HepG2 (cell line): ENCODE results near the gene TNFAIP1. TPM values are rescaled to one million over a fixed set of nuclear protein-coding genes. Genes with fewer than 3 reads are reported as not detected.
A peak's percentile ranks its signal among the peaks of the same experiment; 100 is the strongest.

ENCODE experiments used
- ATRX ChIP-seq: sonication (generic); formaldehyde crosslinking; IDR thresholded peaks from 2 replicates; pipeline ENCODE4 v1.4.0; 2020; ENCODE audit warnings: missing genetic modification reagents, borderline replicate concordance
- HNRNPLL ChIP-seq: fragments of 200-400 bp; formaldehyde crosslinking; IDR thresholded peaks from 2 replicates; pipeline ENCODE4 v1.6.1; 2017; ENCODE audit warnings: mild to moderate bottlenecking, low read depth, low read length; ENCODE audit not compliant: poor library complexity, severe bottlenecking
- HOXD1 ChIP-seq: sonication (generic); formaldehyde crosslinking; IDR thresholded peaks from 2 replicates; pipeline ENCODE4 v1.5.0; 2020; ENCODE audit warnings: missing genetic modification reagents
- MAZ ChIP-seq, 2 experiments: sonication (generic) in 1 of 2; formaldehyde crosslinking in 1 of 2; IDR thresholded peaks; 2 replicates each; pipeline versions ENCODE4 v1.5.0 to v1.6.1; 2012 to 2020; ENCODE audit warnings: low read depth in 2 of 2, mild to moderate bottlenecking in 2 of 2, borderline replicate concordance in 1 of 2, improper control_type of control experiment in 1 of 2, low read length in 1 of 2, missing genetic modification reagents in 1 of 2, moderate library complexity in 1 of 2
- MBNL3 ChIP-seq: fragments of 250-450 bp; sonication (Bioruptor Pico); conservative IDR thresholded peaks from 2 replicates; pipeline ENCODE4 v1.8.0; 2022; ENCODE audit warnings: mild to moderate bottlenecking, inconsistent platforms
- PHF21A ChIP-seq: sonication (generic); formaldehyde crosslinking; IDR thresholded peaks from 2 replicates; pipeline ENCODE4 v1.5.0; 2020; ENCODE audit warnings: mild to moderate bottlenecking, missing genetic modification reagents
- SIN3B ChIP-seq: fragments of 150-350 bp; IDR thresholded peaks from 2 replicates; pipeline ENCODE4 v1.6.1; 2014; ENCODE audit warnings: low read length
- U2AF1 ChIP-seq: fragments of 200-400 bp; formaldehyde crosslinking; optimal IDR thresholded peaks from 2 replicates; pipeline ENCODE3; 2017; ENCODE audit warnings: mild to moderate bottlenecking, low read depth, low read length
- YY1 ChIP-seq: IDR thresholded peaks from 2 replicates; pipeline ENCODE4 v1.6.1; 2011; ENCODE audit warnings: low read length, low read depth, moderate library complexity, mild to moderate bottlenecking; ENCODE audit not compliant: insufficient read depth, insufficient replicate concordance
- ZNF530 ChIP-seq: sonication (generic); formaldehyde crosslinking; IDR thresholded peaks from 2 replicates; pipeline ENCODE4 v1.5.0; 2020; ENCODE audit warnings: low read depth, mild to moderate bottlenecking, missing genetic modification reagents
- ZNF557 ChIP-seq: sonication (generic); formaldehyde crosslinking; IDR thresholded peaks from 2 replicates; pipeline ENCODE4 v1.4.0; 2020; ENCODE audit warnings: missing genetic modification reagents
- ZSCAN25 ChIP-seq: sonication (generic); formaldehyde crosslinking; IDR thresholded peaks from 2 replicates; pipeline ENCODE4 v1.8.0; 2022; ENCODE audit warnings: mild to moderate bottlenecking, missing genetic modification reagents
- polyA plus RNA-seq, 8 experiments: library from polyadenylated mRNA; depleted of rRNA in 3 of 8; stranded (reverse) in 7 of 8; unstranded in 1 of 8; fragments of >200 nt; fragmentation: Illumina TruSeq in 4 of 8; extraction: Trizol in 4 of 8; gene quantifications; 2 replicates each; pipeline versions ENCODE4 v1.2.1 to v1.2.3, GENCODE V29; 2011 to 2016; ENCODE audit warnings: low read depth in 4 of 8, missing spikeins in 1 of 8, mixed read lengths in 1 of 8; ENCODE audit not compliant: insufficient read depth in 1 of 8
- total RNA-seq, 5 experiments: library from RNA; depleted of rRNA; stranded (reverse); fragments of >200 nt; fragmentation: Illumina TruSeq; extraction: Trizol; gene quantifications; 2 replicates each; pipeline ENCODE4 v1.2.3, GENCODE V29; 2016; ENCODE audit warnings: low read depth in 1 of 5
- TF ChIP-seq, protein P1 (sequence below): sonication (generic); formaldehyde crosslinking; conservative IDR thresholded peaks from 2 replicates; pipeline ENCODE4 v1.4.0; 2020; ENCODE audit warnings: missing genetic modification reagents
- TF ChIP-seq, protein P2 (sequence below), 2 experiments: fragments of 450-650 bp in 1 of 2; sonication (generic) in 1 of 2; formaldehyde crosslinking in 1 of 2; IDR thresholded peaks; 2 replicates each; pipeline versions ENCODE4 v1.6.1 to v1.8.0; 2016 to 2022; ENCODE audit warnings: antibody characterized with exemption in 1 of 2, mild to moderate bottlenecking in 1 of 2, missing genetic modification reagents in 1 of 2
- TF ChIP-seq, protein P3 (sequence below): sonication (generic); formaldehyde crosslinking; IDR thresholded peaks from 2 replicates; pipeline ENCODE4 v1.5.0; 2020; ENCODE audit warnings: missing genetic modification reagents

TNFAIP1 gene
- total and polyA plus RNA-seq, 2 of the 13 experiments (the other 11 are each of a cell fraction or from before 2014, with no cell fraction given) = 17.5 to 40.6 TPM

DNA sequence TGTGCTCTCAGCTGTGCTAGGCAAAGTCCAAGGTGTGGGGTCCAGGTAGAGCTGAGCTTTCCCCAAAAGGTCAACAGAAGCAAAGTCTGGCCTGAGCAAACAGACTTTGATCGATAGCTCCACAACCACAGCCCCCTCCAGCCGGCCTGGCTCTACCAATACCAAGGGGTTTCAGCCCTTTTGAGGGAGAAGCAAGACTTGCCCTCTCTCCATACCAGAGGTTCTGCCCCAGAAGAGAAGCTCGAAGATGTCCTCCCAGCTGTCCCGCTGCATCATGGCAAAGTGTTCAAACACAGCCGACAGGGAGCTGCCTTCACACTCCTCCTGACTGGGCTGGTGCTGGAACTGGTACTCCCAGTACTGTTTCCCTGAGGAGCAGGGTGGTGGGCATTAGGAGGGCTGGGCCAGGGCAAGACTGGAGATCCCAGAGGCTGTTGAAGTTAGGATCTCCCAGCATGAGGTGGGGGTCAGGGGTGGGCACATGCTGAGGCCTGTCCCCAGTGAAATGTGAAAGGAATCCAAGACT, 32.8 kb downstream of the TNFAIP1 start (continued):
- TF ChIP-seq, protein P1, sequence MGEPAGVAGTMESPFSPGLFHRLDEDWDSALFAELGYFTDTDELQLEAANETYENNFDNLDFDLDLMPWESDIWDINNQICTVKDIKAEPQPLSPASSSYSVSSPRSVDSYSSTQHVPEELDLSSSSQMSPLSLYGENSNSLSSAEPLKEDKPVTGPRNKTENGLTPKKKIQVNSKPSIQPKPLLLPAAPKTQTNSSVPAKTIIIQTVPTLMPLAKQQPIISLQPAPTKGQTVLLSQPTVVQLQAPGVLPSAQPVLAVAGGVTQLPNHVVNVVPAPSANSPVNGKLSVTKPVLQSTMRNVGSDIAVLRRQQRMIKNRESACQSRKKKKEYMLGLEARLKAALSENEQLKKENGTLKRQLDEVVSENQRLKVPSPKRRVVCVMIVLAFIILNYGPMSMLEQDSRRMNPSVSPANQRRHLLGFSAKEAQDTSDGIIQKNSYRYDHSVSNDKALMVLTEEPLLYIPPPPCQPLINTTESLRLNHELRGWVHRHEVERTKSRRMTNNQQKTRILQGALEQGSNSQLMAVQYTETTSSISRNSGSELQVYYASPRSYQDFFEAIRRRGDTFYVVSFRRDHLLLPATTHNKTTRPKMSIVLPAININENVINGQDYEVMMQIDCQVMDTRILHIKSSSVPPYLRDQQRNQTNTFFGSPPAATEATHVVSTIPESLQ (CRISPR knock-in tag) = no peak
- TF ChIP-seq MBNL3 (CRISPR knock-in tag) (no peak), HOXD1 (CRISPR knock-in tag) (peak; percentile 99), SIN3B (no peak), MAZ (IDR thresholded peaks at IDR 0.05; ENCODE audit: borderline replicate concordance, low read depth, low read length) (peak; percentile 94), MAZ (CRISPR knock-in tag; IDR thresholded peaks at IDR 0.05; ENCODE audit: low read depth) (peak; percentile 80), ZNF530 (CRISPR knock-in tag) (no peak), ZSCAN25 (CRISPR knock-in tag) (no peak; the same call in 1 of the 2 replicates), PHF21A (CRISPR knock-in tag) (peak; percentile 74; the same call in 1 of the 2 replicates), ATRX (CRISPR knock-in tag) (no peak), ZNF557 (CRISPR knock-in tag) (no peak), U2AF1 (no peak), HNRNPLL (no peak), YY1 (peak; percentile 39)
- TF ChIP-seq, protein P2, sequence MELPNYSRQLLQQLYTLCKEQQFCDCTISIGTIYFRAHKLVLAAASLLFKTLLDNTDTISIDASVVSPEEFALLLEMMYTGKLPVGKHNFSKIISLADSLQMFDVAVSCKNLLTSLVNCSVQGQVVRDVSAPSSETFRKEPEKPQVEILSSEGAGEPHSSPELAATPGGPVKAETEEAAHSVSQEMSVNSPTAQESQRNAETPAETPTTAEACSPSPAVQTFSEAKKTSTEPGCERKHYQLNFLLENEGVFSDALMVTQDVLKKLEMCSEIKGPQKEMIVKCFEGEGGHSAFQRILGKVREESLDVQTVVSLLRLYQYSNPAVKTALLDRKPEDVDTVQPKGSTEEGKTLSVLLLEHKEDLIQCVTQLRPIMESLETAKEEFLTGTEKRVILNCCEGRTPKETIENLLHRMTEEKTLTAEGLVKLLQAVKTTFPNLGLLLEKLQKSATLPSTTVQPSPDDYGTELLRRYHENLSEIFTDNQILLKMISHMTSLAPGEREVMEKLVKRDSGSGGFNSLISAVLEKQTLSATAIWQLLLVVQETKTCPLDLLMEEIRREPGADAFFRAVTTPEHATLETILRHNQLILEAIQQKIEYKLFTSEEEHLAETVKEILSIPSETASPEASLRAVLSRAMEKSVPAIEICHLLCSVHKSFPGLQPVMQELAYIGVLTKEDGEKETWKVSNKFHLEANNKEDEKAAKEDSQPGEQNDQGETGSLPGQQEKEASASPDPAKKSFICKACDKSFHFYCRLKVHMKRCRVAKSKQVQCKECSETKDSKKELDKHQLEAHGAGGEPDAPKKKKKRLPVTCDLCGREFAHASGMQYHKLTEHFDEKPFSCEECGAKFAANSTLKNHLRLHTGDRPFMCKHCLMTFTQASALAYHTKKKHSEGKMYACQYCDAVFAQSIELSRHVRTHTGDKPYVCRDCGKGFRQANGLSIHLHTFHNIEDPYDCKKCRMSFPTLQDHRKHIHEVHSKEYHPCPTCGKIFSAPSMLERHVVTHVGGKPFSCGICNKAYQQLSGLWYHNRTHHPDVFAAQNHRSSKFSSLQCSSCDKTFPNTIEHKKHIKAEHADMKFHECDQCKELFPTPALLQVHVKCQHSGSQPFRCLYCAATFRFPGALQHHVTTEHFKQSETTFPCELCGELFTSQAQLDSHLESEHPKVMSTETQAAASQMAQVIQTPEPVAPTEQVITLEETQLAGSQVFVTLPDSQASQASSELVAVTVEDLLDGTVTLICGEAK (IDR thresholded peaks at IDR 0.05) = no peak
- TF ChIP-seq, protein P2 (CRISPR knock-in tag; IDR thresholded peaks at IDR 0.05) = no peak; the same call in 1 of the 2 replicates
- TF ChIP-seq, protein P3, sequence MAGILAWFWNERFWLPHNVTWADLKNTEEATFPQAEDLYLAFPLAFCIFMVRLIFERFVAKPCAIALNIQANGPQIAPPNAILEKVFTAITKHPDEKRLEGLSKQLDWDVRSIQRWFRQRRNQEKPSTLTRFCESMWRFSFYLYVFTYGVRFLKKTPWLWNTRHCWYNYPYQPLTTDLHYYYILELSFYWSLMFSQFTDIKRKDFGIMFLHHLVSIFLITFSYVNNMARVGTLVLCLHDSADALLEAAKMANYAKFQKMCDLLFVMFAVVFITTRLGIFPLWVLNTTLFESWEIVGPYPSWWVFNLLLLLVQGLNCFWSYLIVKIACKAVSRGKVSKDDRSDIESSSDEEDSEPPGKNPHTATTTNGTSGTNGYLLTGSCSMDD (CRISPR knock-in tag) = no peak
